Heart right ventricle (tissue), 16 donors: ENCODE results near the gene BABAM2. TPM values are rescaled to one million over a fixed set of nuclear protein-coding genes. Genes with fewer than 3 reads are reported as not detected.

ENCODE experiments used
- ATAC-seq, 8 donors: fragments of 200-7000 bp; cut with Tn5 transposase; one replicate each; pipeline ENCODE4 v1.9.1; 2020; ENCODE audit warnings: mild to moderate bottlenecking in 8 of 8, moderate library complexity in 8 of 8, moderate number of reproducible peaks in 1 of 8
- DNase-seq, 2 donors: peaks; one replicate each; pipeline ENCODE4 v3.0.0-alpha.2; 2020
- H3K27ac ChIP-seq, 10 donors: fragments of 200-600 bp; sonication (generic) in 2 of 10; one replicate each; pipeline versions ENCODE4 v1.5.0 to v1.8.0; 2020 to 2022; ENCODE audit warnings: mild to moderate bottlenecking in 3 of 10
- H3K27me3 ChIP-seq, 7 donors: fragments of 200-600 bp; one replicate each; pipeline ENCODE4 v1.8.0; 2021 to 2022; ENCODE audit warnings: mild to moderate bottlenecking in 2 of 7
- H3K36me3 ChIP-seq, 9 donors: fragments of 200-600 bp; sonication (generic) in 1 of 9; one replicate each; pipeline versions ENCODE4 v1.5.0 to v1.8.0; 2020 to 2022; ENCODE audit warnings: mild to moderate bottlenecking in 2 of 9
- H3K4me1 ChIP-seq, 9 donors: fragments of 200-600 bp; sonication (generic) in 1 of 9; one replicate each; pipeline versions ENCODE4 v1.5.0 to v1.8.0; 2020 to 2022; ENCODE audit warnings: mild to moderate bottlenecking in 4 of 9
- H3K4me3 ChIP-seq, 10 donors: fragments of 200-600 bp; sonication (generic) in 2 of 10; one replicate each; pipeline versions ENCODE4 v1.5.0 to v1.8.0; 2020 to 2022; ENCODE audit warnings: mild to moderate bottlenecking in 7 of 10, moderate library complexity in 2 of 10
- H3K9me3 ChIP-seq, 11 donors: fragments of 200-600 bp in 10 of 11; sonication (generic) in 2 of 11; one replicate each; pipeline versions ENCODE4 v1.5.0 to v1.8.0; 2013 to 2022; ENCODE audit warnings: mild to moderate bottlenecking in 2 of 11, control low read depth in 1 of 11, moderate library complexity in 1 of 11
- WGBS, 2 donors: extraction: QIAGEN DNeasy Blood & Tissue Kit; methylation state at CpG; one replicate each; pipeline ENCODE4 v1.1.7; 2013; ENCODE audit warnings: inconsistent platforms in 1 of 2; 5-methylcytosine and 5-hydroxymethylcytosine counted together
- intact Hi-C, 10 donors: fragments of 100-400 bp; cut with DNase I; formaldehyde crosslinking; loops; one replicate each; pipeline versions ENCODE4 v1.11.1 to v1.14.2; 2022
- polyA plus RNA-seq, 2 donors: library from polyadenylated mRNA; stranded (reverse); fragments of 200-250 nt; gene quantifications; one replicate each; pipeline ENCODE4 v1.2.3, GENCODE V29; 2013
- total RNA-seq, 10 donors: library from RNA; stranded (reverse); fragmentation: NEBNext Ultra II Directional in 3 of 10; extraction: Animal tissue kit (Norgen Biotek cat#: 25700) in 3 of 10; gene quantifications; one replicate each; pipeline versions ENCODE4 v1.2.1 to v1.2.4, GENCODE V29; 2021 to 2023
- TF ChIP-seq, protein P1 (sequence below), 9 donors: fragments of 200-600 bp; sonication (generic) in 2 of 9; IDR thresholded peaks; one replicate each; pipeline versions ENCODE4 v1.5.0 to v1.8.0; 2021 to 2022; ENCODE audit warnings: antibody characterized with exemption in 9 of 9, mild to moderate bottlenecking in 5 of 9, moderate library complexity in 1 of 9
- donor health status: Arrhythmogenic right ventricular cardiomyopathy.
- donor health status: ischemic (EF 13 %, LVEDD 7.1; RV severe dilation, severe dysfunction).
- donor health status: healthy with polysubstance abuse.
- donor health status: DM: no; HTN: yes; CAD: no.
- donor health status: DM: no; HTN: no; CAD: no.
- donor health status: ischemic (EF 25% LVEDD 6.9; RV normal size, moderate dysfunction).
- donor health status: ischemic (EF 25% LVEDD 5.7; RV mildly dilated, moderate dysfunction).
- donor health status: healthy.
- donor health status: DM: yes; HTN: yes; CAD: no.
- donor health status: Ischemic cardiomyopathy.
- donor health status: ischemic (EF 35%, LVEDD 5.7; RV mildly dilated, moderate dysfunction).
- donor health status: nonischemic (EF 11% LVEDD 7.7; RV severe dilation, severe dysfunction).
- donor health status: DM: yes; HTN: yes; CAD: no.
- donor health status: PGD.
- donor health status: ischemic (EF 29% LVEDD 5.4; RV normal size, mild dysfunction).
- donor health status: nonischemic (EF 23%, LVEDD 6.1; RV moderate dilation, normal function).

BABAM2 gene
- total and polyA plus RNA-seq, 12 donors, result 13.3 to 83.4 (median 65.9) TPM

GRCh38 chr2:28270456-28271152 lies 380.1 kb downstream of the BABAM2 start:
- H3K27me3 ChIP-seq, result no peaks in the 10 kb centered on the region
- 96 to 97% methylated on average over 6 of the region's 6 CpGs for WGBS, 2 donors
- no peaks in the 10 kb centered on the region for H3K9me3 ChIP-seq
- DNase-seq, result no peak
- H3K4me1 ChIP-seq, result peaks cover 0 to 53% (median 32%) of the 10 kb centered on the region in 9 donors
- H3K27ac ChIP-seq, result peak overlapping the region in 1 of 10 donors; percentile 28
- no peak overlapping the region for H3K4me3 ChIP-seq
- TF ChIP-seq, protein P1, sequence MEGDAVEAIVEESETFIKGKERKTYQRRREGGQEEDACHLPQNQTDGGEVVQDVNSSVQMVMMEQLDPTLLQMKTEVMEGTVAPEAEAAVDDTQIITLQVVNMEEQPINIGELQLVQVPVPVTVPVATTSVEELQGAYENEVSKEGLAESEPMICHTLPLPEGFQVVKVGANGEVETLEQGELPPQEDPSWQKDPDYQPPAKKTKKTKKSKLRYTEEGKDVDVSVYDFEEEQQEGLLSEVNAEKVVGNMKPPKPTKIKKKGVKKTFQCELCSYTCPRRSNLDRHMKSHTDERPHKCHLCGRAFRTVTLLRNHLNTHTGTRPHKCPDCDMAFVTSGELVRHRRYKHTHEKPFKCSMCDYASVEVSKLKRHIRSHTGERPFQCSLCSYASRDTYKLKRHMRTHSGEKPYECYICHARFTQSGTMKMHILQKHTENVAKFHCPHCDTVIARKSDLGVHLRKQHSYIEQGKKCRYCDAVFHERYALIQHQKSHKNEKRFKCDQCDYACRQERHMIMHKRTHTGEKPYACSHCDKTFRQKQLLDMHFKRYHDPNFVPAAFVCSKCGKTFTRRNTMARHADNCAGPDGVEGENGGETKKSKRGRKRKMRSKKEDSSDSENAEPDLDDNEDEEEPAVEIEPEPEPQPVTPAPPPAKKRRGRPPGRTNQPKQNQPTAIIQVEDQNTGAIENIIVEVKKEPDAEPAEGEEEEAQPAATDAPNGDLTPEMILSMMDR (IDR thresholded peaks at IDR 0.05), result no peak
- H3K36me3 ChIP-seq, result no peaks in the 10 kb centered on the region
- intact Hi-C loops, result loop anchor here in 3 of 10 donors (10.0 kb wide), 3 partner anchors 114 to 556 kb away; partner anchors contain the start of gene FOSL2 (in 1 of the 3)
- ATAC-seq, result no peak

DNA sequence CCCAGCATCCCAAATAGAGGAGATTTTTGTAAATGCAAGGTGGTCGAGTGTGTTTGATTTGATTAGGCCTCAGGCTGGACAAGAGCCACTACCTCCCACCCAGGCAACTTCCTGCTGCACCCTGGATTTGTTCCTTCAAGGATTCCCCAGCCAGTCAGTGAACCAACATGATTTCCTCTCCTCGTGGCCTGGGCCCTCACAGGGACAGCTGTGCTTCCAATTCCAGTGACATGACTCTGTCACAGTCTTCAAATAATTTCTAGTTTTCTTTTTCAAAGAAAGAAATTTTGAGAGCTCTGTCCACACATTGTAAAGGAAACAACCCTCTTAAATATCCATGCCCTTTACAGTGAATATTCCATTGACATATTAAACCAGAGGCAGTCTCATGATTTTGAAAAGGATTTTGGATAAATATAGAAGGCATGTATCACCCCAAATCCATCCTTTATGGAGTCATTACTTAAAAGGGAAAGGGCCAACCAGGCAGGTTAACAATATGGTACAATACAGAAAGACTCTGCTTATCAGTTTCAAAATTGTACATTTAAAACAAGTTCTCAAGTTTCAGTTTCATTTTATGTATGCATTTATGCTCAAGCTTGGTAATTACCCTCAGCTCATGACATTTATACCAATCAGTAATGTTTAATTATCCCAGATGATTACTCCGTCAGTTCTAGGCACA lies 380.8 kb downstream of the BABAM2 start:
- H3K27ac ChIP-seq, result peak overlapping the region in 2 of 10 donors; percentile 55
- H3K9me3 ChIP-seq, result no peaks in the 10 kb centered on the region
- no peaks in the 10 kb centered on the region for H3K27me3 ChIP-seq
- 49 to 64% methylated on average over 3 of the region's 3 CpGs for WGBS, 2 donors
- DNase-seq, result no peak
- no peak overlapping the region for H3K4me3 ChIP-seq
- intact Hi-C loops, result loop anchor here in 3 of 10 donors (10.0 kb wide), 3 partner anchors 113 to 557 kb away; partner anchors contain the start of gene FOSL2 (in 1 of the 3)
- TF ChIP-seq, protein P1 (IDR thresholded peaks at IDR 0.05), result no peak
- no peak for ATAC-seq
- H3K4me1 ChIP-seq, result peaks cover 0 to 61% (median 40%) of the 10 kb centered on the region in 9 donors
- H3K36me3 ChIP-seq, result no peaks in the 10 kb centered on the region

- Histone ChIP-seq H3K36me3 (no peaks in the 10 kb centered on the region), H3K9me3 (no peaks in the 10 kb centered on the region), H3K27me3 (no peaks in the 10 kb centered on the region), H3K4me1 (peaks cover 0 to 66% (median 45%) of the 10 kb centered on the region in 9 donors), H3K27ac (peak overlapping the region in 2 of 10 donors; percentile 55), H3K4me3 (no peak overlapping the region)
- ATAC-seq (no peak), DNase-seq (no peak)
- intact Hi-C loops, result loop anchor here in 3 of 10 donors (10.0 kb wide), 3 partner anchors 113 to 557 kb away; partner anchors contain the start of gene FOSL2 (in 1 of the 3)
- TF ChIP-seq, protein P1 (IDR thresholded peaks at IDR 0.05), result no peak
These were observed 381.4 kb downstream of the BABAM2 start for GRCh38 chr2:28271919-28272250.

- TF ChIP-seq, protein P1 (IDR thresholded peaks at IDR 0.05), result no peak
- Histone ChIP-seq H3K9me3 (no peaks in the 10 kb centered on the region), H3K4me1 (peaks cover 0 to 63% (median 46%) of the 10 kb centered on the region in 9 donors), H3K4me3 (no peak overlapping the region), H3K27ac (no peak overlapping the region), H3K27me3 (no peaks in the 10 kb centered on the region), H3K36me3 (no peaks in the 10 kb centered on the region)
- no peak for ATAC-seq
- 96 to 97% methylated on average over 6 of the region's 6 CpGs for WGBS, 2 donors
- intact Hi-C loops, result loop anchor here in 3 of 10 donors (10.0 kb wide), 3 partner anchors 111 to 559 kb away; partner anchors contain the start of gene FOSL2 (in 1 of the 3)
- DNase-seq, result no peak
These were observed 383.2 kb downstream of the BABAM2 start for GRCh38 chr2:28273751-28274150.
